Right lobe of liver (tissue), 6 donors: ENCODE measurements around the gene WFIKKN1. TPM values are rescaled to one million over a fixed set of nuclear protein-coding genes. Genes with fewer than 3 reads are reported as not detected.

Source experiments
- ATAC-seq, 4 donors: fragments of 200-7000 bp; cut with Tn5 transposase; one replicate each; pipeline ENCODE4 v1.9.1; 2020; ENCODE audit warnings: mild to moderate bottlenecking in 4 of 4, moderate library complexity in 4 of 4
- DNase-seq, 3 donors: peaks; one replicate each; pipeline ENCODE4 v3.0.0-alpha.2; 2020
- H3K27ac ChIP-seq, 3 donors: fragments of 200-600 bp; one replicate each; pipeline ENCODE4 v1.8.0; 2022
- H3K27me3 ChIP-seq, 2 donors: fragments of 200-600 bp; one replicate each; pipeline ENCODE4 v1.8.0; 2022
- H3K36me3 ChIP-seq, 4 donors: fragments of 200-600 bp; sonication (generic) in 1 of 4; one replicate each; pipeline versions ENCODE4 v1.5.1 to v1.8.0; 2017 to 2022; ENCODE audit warnings: control low read depth in 1 of 4
- H3K4me1 ChIP-seq, 4 donors: fragments of 200-600 bp; sonication (generic) in 1 of 4; one replicate each; pipeline versions ENCODE4 v1.5.1 to v1.8.0; 2017 to 2022; ENCODE audit warnings: control low read depth in 1 of 4
- H3K4me3 ChIP-seq, 3 donors: fragments of 200-600 bp; one replicate each; pipeline ENCODE4 v1.8.0; 2022
- H3K9me3 ChIP-seq, 4 donors: fragments of 200-600 bp; sonication (generic) in 1 of 4; one replicate each; pipeline versions ENCODE4 v1.5.1 to v1.8.0; 2017 to 2022; ENCODE audit warnings: control low read depth in 1 of 4
- POLR2A ChIP-seq: fragments of 450-650 bp; IDR thresholded peaks from one replicate; pipeline ENCODE4 v1.6.1; 2017; ENCODE audit warnings: antibody characterized with exemption, mild to moderate bottlenecking
- WGBS: methylation state at CpG from one replicate; pipeline ENCODE4 v1.1.6; 2018; ENCODE audit warnings: low coverage, low lambda C conversion rate; ENCODE audit not compliant: insufficient coverage; ENCODE audit errors: missing lambda C conversion rate; 5-methylcytosine and 5-hydroxymethylcytosine counted together
- intact Hi-C, 2 donors: fragments of 100-400 bp; cut with DNase I; formaldehyde crosslinking; loops; one replicate each; pipeline versions ENCODE4 v1.11.2 to v1.14.1; 2022
- total RNA-seq, 6 experiments: library from RNA; depleted of rRNA in 2 of 6; stranded (reverse); fragments of >200 nt in 2 of 6; fragmentation: NEBNext Ultra II Directional in 3 of 6; extraction: Animal tissue kit (Norgen Biotek cat#: 25700) in 3 of 6; gene quantifications; one replicate each; pipeline versions ENCODE4 v1.1.0 to v1.2.4, GENCODE V29; 2016 to 2023
- TF ChIP-seq, protein P1 (sequence below), 4 donors: fragments of 200-600 bp in 3 of 4; fragments of 450-650 bp in 1 of 4; IDR thresholded peaks; one replicate each; pipeline versions ENCODE4 v1.5.1 to v1.8.0; 2016 to 2022; ENCODE audit warnings: antibody characterized with exemption in 4 of 4, mild to moderate bottlenecking in 2 of 4
- donor health status: DM: no; HTN: yes; CAD: no.
- donor health status: DM: no; HTN: no; CAD: no.
- donor health status: DM: no; HTN: no; CAD: no.
- donor health status: DM: no; HTN: yes; CAD: no.
- donor health status: DM: no; HTN: yes; CAD: no.

The WFIKKN1 gene
- total RNA-seq, 6 experiments from 2014 or later = 0.43 to 0.70 (median 0.56) TPM

DNA sequence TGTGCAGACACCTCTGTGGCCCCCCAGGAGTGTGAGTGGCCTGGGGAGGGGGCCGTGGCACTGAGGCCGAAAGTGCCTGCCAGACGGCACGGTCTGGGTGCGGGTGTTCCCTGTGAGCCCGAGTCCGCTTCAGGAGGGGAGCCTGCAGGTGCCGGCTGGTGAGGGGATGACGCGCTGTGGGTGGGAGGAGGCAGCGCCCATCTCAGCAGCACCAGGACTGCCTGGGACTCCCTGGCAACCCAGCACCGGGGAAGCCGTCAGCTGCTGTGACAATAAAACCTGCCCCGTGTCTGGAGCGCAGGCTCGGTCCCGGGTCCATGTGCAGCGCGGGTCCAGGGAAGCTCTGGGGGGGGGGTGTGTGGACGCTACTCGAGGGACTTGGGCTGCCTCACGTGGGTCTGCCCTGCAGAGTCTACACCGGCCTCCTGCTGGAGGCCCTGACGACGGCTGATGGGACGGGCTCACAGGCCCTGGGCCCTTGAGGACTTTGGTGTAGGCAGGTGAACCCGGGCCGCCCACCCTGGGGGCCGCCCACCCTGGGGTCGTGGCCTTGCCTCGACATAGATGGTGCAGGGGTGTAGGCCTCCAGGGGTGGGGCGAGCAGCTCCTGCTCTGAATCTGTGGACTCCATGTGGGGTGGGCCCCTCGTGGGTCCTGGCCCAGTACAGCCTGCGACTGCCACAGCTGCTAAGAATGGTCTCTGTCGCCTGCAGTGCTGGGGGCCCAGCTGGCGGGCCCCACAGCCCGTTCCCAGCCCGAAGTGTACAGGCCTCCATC, 46.8 kb upstream of the WFIKKN1 start:
- Histone ChIP-seq H3K27me3 (no peaks in the 10 kb centered on the region), H3K9me3 (no peaks in the 10 kb centered on the region), H3K4me3 (no peak overlapping the region), H3K27ac (peak overlapping the region in 1 of 3 donors; percentile 20), H3K36me3 (no peaks in the 10 kb centered on the region), H3K4me1 (peaks cover 0 to 46% (median 12%) of the 10 kb centered on the region in 4 donors)
- intact Hi-C loops = loop anchor here in 1 of 2 donors (10.0 kb wide), 1 partner anchor 51 kb away; the partner anchor contains the start of genes METTL26 and WFIKKN1
- no CpG with 5 or more reads among the region's 38 CpGs for WGBS
- ATAC-seq (no peak), DNase-seq (no peak)
- no peak for TF ChIP-seq POLR2A
- TF ChIP-seq, protein P1, sequence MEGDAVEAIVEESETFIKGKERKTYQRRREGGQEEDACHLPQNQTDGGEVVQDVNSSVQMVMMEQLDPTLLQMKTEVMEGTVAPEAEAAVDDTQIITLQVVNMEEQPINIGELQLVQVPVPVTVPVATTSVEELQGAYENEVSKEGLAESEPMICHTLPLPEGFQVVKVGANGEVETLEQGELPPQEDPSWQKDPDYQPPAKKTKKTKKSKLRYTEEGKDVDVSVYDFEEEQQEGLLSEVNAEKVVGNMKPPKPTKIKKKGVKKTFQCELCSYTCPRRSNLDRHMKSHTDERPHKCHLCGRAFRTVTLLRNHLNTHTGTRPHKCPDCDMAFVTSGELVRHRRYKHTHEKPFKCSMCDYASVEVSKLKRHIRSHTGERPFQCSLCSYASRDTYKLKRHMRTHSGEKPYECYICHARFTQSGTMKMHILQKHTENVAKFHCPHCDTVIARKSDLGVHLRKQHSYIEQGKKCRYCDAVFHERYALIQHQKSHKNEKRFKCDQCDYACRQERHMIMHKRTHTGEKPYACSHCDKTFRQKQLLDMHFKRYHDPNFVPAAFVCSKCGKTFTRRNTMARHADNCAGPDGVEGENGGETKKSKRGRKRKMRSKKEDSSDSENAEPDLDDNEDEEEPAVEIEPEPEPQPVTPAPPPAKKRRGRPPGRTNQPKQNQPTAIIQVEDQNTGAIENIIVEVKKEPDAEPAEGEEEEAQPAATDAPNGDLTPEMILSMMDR (IDR thresholded peaks at IDR 0.05) = no peak

DNA sequence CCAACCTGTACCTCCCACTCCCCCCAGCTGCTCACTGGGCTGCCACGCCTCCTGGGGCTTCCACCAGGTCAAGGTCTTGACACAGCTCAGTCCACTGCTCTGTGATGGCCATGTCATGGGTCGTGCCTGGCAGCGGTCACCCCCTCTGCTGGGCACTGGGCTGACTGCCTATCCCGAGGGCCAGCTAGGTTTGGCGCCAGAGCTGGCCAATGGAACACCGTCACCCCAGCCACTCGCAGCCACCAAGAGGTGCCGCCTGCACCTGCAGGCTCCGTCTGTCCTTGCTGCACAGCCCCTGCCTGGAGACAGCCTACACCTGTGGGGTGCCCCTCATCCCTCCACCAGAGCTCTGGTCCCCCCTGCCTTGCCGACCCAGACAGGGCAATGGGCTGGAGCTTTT, 45.4 kb upstream of the WFIKKN1 start:
- WGBS = 9% methylated on average over 2 of the region's 10 CpGs
- Histone ChIP-seq H3K27ac (no peak overlapping the region), H3K4me1 (peaks cover 0 to 46% (median 12%) of the 10 kb centered on the region in 4 donors), H3K4me3 (no peak overlapping the region), H3K27me3 (no peaks in the 10 kb centered on the region), H3K36me3 (no peaks in the 10 kb centered on the region), H3K9me3 (no peaks in the 10 kb centered on the region)
- peak; percentile 69 to 82 (median 74) for DNase-seq
- TF ChIP-seq, protein P1 (IDR thresholded peaks at IDR 0.05) = peak in 3 of 4 donors; percentile 22 to 24 (median 24)
- no peak for TF ChIP-seq POLR2A
- peak; percentile 0 to 13 (median 4) for ATAC-seq
- intact Hi-C loops = loop anchor here in 1 of 2 donors (10.0 kb wide), 1 partner anchor 49 kb away; the partner anchor contains the start of genes METTL26 and WFIKKN1

DNA sequence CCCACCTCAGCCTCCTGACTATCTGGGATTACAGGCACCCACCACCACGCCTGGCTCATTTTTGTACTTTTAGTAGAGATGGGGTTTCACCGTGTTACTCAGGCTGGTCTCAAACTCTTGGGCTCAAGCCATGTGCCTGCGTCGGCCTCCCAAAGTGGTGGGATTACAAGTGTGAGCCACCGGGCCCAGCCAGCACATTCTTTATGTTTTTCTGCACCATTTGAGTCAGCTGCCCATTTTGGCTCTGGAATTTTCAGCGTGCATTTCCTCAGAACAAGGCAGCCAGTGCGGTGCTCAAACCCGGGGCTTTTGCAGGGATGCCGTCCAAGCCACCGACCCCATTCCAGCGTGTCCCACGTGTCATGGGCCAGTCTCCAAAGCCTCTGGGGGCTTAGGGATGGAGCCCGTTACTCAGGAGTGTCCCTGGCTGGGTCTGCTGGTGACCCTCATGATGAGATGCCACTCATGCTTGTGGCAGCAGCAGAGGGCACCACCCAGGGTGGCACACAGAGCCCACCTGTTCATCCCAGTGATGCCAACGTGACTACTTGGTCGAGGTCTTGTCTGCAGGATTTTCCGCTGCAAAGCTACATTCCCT, 44.6 kb upstream of the WFIKKN1 start:
- Histone ChIP-seq H3K36me3 (no peaks in the 10 kb centered on the region), H3K27me3 (no peaks in the 10 kb centered on the region), H3K4me1 (peaks cover 0 to 46% (median 12%) of the 10 kb centered on the region in 4 donors), H3K4me3 (no peak overlapping the region), H3K9me3 (no peaks in the 10 kb centered on the region), H3K27ac (no peak overlapping the region)
- intact Hi-C loops = loop anchor here in 1 of 2 donors (10.0 kb wide), 1 partner anchor 49 kb away; the partner anchor contains the start of genes METTL26 and WFIKKN1
- DNase-seq = no peak
- 35% methylated on average over 10 of the region's 16 CpGs for WGBS
- no peak for ATAC-seq
- TF ChIP-seq POLR2A = no peak
- TF ChIP-seq, protein P1 (IDR thresholded peaks at IDR 0.05) = no peak

DNA sequence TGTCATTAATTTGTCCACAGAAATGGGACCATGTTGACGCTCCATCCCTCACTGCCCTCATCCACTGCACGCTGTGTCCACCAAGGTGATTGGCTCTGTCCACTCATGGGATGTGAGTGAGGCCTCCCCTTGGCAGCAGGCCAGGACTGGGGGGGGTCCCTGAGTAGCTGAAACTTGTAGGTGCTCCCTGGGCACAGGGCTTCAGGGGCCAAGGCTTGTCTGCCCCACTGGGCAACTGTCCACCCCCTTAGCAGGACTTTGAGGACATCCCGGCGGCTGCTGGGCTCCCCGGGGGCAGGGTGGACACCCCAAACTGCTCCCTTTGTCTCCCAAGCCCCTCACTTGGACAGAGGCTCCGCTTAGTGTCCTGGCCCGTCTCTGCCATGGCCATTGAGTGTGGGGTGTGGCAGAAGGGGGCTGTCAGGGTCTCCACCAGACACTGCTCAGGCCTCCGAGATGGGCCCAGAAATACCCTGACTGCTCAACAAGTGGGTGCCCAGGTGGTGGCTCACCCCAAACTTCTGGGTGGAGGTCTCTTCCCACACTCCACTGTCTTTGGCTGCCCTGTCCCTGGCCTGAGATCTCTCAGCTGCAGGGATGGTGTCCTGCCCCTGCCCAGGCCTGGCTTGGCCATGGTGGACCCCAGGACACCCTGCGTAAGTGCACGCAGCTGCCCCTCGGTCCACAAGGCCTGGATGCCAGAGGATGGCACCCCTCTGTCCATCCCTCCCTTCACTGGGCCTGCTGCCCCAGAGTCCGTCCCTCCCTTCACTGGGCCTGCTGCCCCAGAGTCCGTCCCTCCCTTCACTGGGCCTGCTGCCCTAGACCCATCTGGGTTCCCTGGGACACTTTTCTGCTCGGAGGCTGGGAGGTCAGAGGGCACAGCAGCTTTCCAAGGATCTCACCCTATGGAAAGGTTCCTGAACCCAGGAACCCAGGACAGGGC, 43.9 kb upstream of the WFIKKN1 start:
- intact Hi-C loops = loop anchor here in 1 of 2 donors (10.0 kb wide), 1 partner anchor 48 kb away; the partner anchor contains the start of genes METTL26 and WFIKKN1
- 82% methylated on average over 3 of the region's 14 CpGs for WGBS
- peak overlapping the region in 1 of 3 donors; percentile 91 for H3K27ac ChIP-seq
- peak in 3 of 4 donors; percentile 4 to 46 (median 40) for ATAC-seq
- peaks cover 0 to 53% (median 16%) of the 10 kb centered on the region in 4 donors for H3K4me1 ChIP-seq
- H3K27me3 ChIP-seq = no peaks in the 10 kb centered on the region
- TF ChIP-seq, protein P1 (IDR thresholded peaks at IDR 0.05) = no peak
- no peak for TF ChIP-seq POLR2A
- no peak overlapping the region for H3K4me3 ChIP-seq
- no peaks in the 10 kb centered on the region for H3K9me3 ChIP-seq
- H3K36me3 ChIP-seq = no peaks in the 10 kb centered on the region
- DNase-seq = peak in 2 of 3 donors; percentile 92
